DMS153 (cell line): Measurements from ENCODE around the gene USP15.
"Not testable (repeated sequence)": the region's sequence is repeated elsewhere in the genome, so short reads cannot be mapped to it uniquely, and the experiment has no call there.

ENCODE experiments used
- DNase-seq: peaks from one replicate; lab custom pipeline; 2025; lab: John Stamatoyannopoulos, UW

The USP15 gene

DNA sequence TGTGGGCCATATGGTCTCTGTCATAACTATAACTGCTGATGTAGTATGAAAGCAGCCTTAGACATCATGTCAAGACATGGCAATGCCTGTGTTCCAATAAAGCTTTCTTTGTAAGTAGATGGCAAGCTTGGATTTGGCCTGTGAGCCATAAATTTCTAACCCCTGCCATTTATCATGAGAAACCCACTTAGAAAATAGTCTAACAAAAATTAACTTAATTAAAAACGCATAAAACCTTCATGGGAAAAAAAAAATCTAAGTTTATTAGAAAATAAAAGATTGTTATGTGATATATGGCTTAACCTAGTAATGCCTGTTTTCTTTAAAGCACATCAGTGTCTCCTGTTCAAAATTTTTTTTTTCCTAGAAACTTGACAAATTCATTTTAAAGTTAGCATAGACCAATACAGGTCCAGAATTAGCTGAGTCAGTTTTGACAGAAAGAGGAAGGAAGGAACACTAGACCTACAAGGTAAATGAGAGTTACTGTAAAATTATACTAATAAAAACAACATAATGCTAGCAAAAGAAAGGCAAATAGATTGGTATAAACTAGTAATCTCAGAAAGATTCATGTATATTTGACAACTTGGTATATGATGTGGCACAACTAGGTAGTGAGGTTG, 68.2 kb downstream of the USP15 start:
- DNase-seq: no peak

DNA sequence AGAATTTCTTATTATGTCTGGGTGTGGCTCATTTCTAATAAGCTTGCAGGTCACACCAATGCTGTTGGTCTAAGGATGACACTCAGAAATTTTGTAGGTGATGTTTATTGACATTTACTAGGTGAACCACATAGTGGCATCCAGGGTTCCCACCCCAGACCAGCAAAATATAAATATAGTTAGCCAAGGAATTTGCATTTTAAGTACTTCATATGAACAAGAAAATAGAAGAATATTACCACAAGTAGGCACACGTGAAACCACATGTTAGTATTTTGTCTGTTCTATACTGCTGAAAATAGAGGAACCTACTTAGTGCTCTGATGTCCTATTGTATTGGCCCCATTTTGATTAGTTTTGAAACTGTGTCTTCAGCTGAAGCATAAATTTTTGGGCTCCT, 71.1 kb downstream of the USP15 start:
- no peak for DNase-seq

DNA sequence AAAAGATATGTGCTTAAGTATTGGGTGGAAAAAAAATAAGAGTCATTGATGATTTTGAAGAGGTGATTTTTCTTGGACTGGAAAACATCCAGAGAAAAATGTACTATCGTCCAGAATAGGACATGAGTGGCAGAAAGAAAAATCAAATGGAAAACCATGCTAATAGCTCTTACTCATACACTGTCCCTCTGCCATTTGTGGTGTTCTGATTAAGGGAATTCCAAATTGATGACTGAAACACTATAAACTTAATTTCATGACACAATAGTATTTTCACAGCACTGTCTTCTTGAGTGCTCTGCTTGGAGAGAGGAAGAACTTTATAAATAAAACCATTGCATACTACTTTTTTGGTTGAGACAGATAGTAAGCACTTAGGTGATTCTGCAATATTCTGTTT, 72.4 kb downstream of the USP15 start:
- DNase-seq: no peak

DNA sequence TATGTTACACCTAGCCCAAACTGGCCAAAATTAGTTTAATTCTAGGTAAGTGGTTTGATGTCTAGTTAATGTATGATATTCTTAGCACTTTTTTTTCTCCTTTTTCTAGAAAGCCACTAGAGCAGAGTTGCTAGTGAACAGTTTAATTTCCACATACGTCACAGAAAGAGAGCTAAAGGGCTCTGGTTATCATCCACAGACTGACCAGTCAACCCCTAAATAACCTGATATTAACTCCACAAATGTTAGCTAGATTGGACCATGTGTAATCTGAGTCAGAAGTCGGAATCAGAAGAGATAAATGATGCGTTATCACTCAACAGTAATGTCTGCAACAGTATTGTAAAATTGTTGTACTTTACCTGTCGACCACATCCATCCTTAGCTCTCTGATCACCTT, 74.9 kb downstream of the USP15 start:
- DNase-seq: no peak

DNA sequence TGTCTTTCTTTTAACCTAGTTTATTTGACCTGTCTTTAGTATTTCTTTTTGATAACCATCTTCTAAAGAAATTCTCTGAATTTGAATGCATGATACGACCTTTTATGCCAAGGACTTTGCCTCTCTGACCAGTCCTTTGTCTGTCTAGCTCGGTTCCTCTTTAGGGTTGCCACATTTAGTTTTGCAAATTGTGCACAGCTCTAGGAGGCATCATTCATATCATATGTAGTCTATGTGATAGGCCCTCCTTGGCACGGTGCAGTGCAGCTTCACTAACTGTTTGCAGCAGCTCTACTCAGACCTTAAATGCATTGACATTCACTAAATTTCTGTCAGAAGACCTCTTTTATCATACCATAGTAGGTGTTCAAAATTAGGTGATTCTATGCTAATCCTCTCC, 75.6 kb downstream of the USP15 start:
- no peak for DNase-seq

DNA sequence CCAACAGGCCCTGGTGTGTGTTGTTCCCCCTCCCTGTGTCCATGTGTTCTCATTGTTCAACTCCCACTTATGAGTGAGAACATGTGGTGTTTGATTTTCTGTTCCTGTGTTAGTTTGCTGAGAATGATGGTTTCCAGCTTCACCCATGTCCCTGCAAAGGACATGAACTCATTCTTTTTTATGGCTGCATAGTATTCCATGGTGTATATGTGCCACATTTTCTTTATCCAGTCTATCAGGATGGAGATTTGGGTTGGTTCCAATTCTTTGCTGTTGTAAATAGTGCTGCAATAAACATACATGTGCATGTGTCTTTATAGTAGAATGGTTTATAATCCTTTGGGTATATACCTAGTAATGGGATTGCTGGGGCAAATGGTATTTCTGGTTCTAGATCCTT, 77.4 kb downstream of the USP15 start:
- DNase-seq: not testable (repeated sequence)

DNA sequence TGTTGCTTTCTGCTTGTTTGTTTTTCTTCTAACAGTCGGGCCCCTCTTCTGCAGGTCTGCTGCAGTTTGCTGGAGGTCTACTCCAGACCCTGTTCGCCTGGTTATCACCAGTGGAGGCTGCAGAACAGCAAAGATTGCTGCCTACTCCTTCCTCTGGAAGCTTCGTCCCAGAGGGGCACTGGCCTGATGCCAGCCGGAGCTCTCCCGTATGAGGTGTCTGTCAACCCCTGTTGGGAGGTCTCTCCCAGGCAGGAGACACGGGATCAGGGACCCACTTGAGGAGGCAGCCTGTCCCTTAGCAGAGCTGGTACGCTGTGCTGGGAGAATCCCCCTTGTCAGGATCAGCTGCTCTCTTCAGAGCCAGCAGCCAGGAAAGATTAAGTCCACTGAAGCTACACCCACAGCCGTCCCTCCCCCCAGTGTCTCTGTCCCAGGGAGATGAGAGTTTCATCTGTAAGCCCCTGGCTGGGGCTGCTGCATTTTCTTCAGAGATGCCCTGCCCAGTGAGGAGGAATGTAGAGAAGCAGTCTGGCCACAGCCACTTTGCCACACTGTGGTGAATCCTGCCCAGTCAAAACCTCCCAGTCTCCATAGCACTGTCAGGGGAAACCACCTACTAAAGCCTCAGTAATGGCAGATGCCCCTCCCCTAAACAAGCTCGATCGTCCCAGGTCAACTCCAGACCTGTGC, 82.6 kb downstream of the USP15 start:
- DNase-seq: not testable (repeated sequence)

DNA sequence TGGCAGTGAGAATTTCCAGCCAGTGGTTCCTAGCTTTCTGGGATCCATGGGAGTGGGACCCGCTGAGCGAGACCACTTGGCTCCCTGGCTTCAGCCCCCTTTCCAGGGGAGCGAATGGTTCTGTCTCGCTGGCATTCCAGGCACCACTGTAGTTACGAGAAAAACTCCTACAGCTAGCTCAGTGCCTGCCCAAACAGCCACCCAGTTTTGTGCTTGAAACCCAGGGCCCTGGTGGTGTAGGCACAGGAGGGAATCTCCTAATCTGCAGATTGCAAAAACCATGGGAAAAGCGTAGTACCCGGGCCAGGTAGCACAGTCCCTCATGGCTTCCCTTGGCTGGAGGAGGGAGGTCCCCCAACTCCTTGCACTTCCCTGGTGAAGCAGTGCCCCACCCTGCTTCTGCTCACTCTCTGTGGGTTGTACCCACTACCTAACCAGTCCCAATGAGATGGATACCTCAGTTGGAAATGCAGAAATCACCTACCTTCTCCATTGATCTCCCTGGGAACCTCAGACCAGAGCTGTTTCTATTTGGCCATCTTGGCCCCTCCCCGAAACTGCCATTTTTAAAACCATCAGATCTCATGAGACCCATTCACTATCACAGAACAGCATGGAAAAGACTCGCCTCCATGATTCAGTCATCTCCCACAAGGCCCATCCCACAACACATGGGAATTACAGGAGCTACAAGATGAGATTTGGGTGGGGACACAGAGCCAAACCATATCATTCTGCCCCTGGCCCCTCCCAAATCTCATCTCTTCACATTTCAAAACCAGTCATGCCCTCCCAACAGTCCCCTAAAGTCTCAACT, 83.3 kb downstream of the USP15 start:
- DNase-seq: not testable (repeated sequence)

DNA sequence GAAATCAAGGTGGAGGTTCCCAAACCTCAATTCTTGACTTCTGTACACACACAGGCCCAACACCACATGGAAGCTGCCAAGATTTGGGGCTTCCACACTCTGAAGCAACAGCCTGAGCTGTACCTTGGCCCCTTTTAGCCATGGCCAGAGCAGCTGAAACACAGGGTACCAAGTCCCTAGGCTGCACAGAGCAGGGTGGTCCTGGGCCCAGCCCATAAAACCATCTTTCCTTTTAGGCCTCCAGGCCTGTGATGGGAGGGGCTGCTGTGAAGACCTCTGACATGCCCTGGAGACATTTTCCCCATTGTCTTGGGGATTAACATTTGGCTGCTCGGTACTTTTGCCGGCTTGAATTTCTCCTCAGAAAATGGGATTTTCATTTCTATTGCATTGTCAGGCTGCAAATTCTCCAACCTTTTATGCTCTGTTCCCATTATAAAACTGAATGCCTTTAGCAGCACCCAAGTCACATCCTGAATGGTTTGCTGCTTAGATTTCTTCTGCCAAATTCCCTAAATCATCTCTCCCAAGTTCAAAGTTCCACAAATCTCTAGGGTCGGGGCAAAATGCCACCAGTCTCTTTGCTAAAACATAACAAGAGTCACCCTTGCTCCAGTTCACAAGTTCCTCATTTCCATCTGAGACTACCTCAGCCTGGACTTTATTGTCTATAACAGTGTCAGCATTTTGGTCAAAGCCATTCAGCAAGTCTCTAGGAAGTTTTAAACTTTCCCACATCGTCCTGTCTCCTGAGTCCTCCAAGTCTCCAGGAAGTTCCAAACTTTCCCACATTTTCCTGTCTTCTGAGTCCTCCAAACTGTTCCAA, 84.7 kb downstream of the USP15 start:
- not testable (repeated sequence) for DNase-seq

DNA sequence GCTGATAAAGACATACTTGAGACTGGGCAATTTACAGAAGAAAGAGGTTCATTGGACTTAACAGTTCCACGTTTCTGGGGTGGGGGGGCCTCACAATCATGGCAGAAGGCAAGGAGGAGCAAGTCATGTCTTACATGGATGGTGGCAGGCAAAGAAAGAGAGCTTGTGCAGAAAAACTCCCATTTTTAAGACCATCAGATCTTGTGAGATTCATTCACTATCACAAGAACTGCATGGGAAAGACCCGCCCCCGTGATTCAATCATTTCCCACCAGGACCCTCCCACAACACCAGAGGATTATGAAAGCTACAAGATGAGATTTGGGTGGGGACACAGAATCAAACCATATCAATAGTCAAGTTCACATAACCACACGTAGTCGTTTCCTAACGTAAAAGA, 85.5 kb downstream of the USP15 start:
- no peak for DNase-seq

DNA sequence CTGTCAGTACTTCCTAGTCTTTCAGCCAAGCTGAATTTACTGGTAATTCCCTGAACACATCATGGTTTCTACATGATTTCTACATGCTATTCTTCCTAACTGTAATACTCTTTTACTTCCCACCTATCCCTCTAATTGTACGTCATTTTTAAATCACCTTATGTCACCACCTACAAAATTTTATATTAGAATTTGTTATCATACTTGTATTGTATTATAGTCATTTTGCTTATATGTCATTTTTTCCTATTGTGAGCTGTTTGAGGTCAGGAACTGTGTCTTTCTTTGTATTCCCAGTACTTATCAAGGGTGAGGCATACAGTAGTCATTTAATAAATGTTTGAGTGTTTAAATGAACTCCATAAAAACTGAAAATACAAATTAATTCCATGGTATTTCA, 86.6 kb downstream of the USP15 start:
- DNase-seq: no peak

DNA sequence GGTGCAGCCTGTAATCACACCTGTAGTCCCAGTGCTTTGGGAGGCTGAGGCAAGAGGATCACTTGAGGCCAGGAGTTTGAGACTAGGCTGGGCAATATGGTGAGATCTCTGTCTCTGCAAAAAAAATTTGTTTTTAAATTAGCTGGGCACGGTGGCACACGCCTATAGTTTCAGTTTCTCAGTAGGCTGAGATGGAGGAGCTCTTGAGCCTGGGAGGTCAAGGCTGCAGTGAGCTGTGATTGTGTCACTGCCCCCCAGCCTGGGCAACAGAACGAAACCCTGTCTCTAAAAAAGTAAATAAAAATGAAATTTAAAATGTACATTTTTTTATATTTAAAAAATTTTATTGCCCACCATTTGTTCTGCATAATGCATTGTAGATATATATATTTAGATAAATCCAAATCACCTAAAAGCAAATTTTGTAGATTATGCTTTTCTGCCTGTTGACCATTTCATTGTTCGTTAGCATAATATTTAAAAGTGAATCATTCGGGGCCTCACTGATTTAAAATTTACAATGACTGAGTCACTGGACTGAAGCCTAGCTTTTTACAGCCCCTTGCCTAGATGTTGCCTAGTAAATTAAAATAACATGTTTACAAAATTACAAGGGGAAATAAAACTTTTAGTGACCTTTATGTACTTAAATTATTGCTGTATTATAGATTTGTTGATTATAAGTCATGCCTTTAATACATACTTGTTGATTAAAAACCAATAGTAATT, 87.9 kb downstream of the USP15 start:
- no peak for DNase-seq

DNA sequence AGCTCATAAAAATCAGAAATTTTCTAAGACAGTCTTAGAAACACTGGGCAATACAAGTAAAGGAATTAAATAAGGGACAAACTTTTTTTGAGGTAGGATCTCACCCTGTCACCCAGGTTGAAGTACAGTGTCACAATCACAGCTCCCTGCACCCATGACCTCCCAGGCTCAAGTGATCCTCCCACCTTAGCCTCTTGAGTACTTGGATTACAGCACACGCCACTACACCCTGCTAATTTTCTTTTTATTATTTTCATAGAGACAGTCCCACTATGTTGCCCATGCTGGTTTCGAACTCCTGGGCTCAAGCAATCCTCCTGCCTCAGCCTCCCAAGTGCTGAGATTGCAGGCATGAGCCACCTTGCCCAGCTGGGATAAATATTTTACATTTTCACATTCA, 90.3 kb downstream of the USP15 start:
- DNase-seq: no peak

DNA sequence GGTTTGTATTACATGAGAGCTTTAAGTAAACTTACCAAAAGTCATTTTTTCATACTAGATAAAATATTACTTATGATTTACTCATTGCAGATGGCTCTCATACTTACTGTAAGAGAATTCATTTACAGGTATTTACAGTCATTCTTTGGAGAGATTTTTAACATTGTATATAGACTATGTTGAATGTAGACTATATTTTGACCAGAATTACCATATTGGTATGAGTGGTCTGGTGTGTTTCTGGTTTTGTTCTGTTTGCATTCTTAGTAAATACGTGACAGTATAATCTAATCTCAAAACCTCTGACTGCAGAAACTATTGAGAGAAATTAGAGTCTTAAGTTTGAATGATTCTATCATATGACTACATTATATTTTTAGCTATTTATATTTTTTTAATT, 91.1 kb downstream of the USP15 start:
- no peak for DNase-seq

DNA sequence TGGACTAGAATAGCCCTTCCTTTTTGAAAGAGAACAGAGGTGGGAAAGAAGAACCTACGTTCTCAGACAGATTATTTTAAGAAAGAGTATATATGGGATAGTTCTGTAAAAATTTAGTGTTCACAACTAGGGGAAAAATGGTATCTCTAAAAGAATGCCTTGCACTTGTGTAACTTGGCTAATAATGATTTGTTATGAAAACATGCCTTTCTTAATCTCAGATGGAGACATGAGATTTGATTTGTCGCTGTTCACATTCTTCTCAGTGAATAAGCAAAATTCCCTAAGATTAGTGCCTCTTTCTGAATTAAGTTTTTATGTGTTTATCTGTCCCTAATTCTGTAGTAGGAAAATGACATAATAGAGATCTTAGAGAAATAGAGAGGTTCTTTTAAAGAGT, 100.8 kb downstream of the USP15 start:
- DNase-seq: no peak

DNA sequence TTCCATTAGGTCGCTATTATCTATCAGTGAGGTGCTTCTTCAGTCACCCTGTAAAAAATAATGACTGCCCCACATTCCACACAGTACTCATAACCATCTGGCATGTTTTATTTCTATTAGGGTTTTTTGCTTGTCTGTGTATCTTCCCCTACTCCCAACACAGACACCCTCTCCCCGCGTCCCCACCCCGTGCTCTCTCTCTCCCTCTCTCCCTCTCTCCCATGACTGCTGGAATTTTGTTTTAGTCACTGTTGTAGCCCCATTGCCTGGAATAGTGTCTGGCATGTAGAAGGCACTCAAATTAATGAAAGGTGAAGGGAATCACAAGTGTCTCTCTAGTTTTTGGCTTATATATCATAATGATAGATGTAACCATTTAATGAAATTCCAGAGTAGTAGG, 103.3 kb downstream of the USP15 start:
- no peak for DNase-seq

DNA sequence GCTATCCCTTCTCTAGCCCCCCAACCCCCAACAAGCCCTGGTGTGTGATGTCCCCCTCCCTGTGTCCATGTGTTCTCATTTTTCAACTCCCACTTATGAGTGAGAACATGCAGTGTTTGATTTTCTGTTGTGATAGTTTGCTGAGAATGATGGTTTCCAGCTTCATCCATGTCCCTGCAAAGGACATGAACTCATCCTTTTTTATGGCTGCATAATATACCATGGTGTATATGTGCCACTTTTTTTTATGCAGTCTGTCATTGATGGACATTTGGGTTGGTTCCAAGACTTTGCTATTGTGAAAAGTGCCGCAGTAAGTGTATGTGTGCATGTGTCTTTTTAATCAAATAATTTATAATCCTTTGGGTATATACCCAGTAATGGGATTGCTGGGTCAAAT, 104.5 kb downstream of the USP15 start:
- not testable (repeated sequence) for DNase-seq

DNA sequence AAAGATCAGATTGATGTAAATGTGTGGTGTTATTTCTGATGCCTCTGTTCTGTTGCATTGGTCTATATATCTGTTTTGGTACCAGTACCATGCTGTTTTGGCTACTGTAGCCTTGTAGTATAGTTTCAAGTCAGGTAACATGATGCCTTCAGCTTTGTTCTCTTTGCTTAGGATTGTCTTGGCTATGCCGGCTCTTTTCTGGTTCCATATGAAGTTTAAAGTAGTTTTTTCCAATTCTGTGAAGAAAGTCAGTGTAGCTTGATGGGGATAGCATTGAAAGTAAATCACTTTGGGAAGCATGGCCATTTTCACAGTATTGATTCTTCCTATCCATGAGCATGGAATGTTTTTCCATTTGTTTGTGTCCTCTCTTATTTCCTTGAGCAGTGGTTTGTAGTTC, 105.6 kb downstream of the USP15 start:
- not testable (repeated sequence) for DNase-seq

DNA sequence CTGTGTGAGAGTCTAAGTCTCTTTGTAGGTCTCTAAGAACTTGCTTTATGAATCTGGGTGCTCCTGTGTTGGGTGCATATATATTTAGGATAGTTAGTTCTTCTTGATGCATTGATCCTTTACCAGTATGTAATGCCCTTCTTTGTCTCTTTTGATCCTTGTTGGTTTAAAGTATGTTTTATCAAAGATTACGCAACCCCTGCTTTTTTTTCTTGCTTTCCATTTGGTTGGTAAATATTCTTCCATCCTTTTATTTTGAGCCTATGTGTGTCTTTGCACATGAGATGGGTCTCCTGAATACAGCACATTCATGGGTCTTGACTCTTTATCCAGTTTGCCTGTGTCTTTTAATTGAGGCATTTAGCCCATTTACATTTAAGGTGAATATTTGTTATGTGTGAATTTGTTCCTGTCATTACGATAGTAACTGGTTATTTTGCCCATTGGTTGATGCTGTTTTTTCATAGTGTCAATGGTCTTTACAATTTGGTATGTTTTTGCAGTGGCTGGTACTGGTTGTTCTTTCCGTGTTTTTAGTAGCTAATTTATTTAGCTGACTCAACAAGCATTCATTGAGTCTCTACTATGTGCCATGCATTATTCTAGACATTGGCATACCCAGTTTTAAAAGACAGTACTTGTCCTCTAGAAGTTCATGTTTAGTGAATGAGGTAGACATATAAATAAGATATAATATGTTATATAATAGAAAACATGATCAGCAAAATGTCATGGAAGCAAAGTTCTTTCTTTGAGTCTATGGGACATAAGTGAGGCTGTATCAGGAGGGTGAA, 108.4 kb downstream of the USP15 start:
- not testable (repeated sequence) for DNase-seq

DNA sequence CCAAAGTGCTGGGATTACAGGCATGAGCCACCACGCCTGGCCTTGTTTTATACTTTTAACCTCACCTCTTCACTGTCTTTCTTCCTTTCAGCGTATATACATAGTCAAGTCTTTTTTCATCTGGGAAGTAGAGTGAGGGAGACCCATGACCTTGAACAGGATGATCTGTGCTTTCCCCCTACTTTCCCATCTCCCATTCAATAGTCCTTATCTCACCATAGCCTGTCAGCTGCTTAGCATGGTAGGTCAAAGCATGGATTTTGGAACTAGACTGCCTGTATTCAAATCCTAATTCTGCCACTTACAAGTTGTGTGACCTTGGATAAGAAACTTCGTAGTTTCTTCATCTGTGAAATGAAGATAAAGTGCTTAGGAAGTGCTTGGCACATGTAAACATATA, 110.0 kb downstream of the USP15 start:
- no peak for DNase-seq

DNA sequence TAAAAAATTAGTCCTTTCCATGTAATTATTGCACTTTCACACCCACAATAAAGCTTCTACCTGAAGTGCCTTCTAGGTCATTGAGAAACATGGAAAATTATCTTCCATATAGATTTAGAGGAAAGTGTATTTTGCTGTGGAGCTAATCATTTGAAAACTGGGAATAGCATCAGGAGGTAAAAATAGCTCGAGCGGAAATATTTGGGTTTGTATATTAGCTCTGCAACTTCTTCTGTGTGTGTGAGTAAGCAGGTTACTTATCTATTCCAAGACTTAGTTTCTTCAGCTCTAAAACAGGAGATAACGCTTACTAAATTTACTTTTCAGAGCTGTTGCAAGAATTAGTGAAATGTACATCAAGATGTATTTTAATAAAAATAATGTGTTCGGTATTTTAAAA, 111.5 kb downstream of the USP15 start:
- DNase-seq: no peak
